Measurements from ENCODE around the gene PRPF19. TPM values are rescaled to one million over a fixed set of nuclear protein-coding genes. Genes with fewer than 3 reads are reported as not detected.
A peak's percentile ranks its signal among the peaks of the same experiment; 100 is the strongest.

The PRPF19 gene
- total and polyA plus RNA-seq, 9 of the 15 experiments (the other 6 are each of a cell fraction or from before 2014, with no cell fraction given) = 9.4 to 212 (median 73.2) TPM

DNA sequence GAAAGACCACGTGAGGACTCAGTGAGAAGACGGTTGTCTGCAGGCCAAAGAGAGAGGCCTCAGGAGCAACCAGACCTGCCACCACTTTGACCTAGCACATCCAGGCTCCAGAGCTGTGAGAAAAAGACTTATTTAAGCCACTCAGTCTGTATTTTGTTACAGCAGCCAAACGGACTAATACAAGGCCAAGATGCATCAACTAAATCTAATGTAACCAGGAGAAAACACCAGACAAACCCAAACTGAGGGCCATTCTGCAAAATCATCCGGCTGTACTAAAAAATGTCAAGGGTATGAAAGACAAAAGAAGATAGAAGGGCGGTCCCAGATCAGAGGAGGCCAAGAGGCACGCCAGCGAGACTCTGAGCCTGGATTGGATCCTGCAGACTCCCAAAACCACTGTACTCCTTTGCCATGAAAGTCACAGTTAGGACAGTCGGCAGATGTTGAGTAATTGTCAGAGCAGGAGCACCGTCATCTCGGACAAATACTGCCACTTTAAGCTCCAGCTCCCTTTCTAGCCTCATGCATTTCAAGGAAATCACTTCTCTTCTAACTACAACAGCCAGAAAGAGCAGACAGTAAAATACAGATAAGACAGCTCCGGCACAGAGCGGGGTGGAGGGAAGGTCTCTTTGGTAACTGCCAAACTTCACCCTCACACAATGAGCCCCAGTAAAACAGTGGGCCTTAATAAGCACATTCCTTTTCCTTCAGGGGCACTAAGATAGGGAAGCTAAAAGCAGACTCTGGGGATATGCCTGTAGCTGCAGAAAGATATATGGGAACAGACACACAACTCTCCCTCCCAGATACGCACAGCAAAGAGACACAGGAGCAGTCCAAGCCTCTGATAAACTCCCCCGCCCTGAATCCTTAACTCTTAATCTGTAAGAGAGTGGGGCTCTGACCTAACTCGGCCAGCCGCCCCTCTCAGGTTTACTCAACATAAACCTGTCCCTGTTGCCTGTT, 42.5 kb downstream of the PRPF19 start (continued):
- TF ChIP-seq, protein P1, sequence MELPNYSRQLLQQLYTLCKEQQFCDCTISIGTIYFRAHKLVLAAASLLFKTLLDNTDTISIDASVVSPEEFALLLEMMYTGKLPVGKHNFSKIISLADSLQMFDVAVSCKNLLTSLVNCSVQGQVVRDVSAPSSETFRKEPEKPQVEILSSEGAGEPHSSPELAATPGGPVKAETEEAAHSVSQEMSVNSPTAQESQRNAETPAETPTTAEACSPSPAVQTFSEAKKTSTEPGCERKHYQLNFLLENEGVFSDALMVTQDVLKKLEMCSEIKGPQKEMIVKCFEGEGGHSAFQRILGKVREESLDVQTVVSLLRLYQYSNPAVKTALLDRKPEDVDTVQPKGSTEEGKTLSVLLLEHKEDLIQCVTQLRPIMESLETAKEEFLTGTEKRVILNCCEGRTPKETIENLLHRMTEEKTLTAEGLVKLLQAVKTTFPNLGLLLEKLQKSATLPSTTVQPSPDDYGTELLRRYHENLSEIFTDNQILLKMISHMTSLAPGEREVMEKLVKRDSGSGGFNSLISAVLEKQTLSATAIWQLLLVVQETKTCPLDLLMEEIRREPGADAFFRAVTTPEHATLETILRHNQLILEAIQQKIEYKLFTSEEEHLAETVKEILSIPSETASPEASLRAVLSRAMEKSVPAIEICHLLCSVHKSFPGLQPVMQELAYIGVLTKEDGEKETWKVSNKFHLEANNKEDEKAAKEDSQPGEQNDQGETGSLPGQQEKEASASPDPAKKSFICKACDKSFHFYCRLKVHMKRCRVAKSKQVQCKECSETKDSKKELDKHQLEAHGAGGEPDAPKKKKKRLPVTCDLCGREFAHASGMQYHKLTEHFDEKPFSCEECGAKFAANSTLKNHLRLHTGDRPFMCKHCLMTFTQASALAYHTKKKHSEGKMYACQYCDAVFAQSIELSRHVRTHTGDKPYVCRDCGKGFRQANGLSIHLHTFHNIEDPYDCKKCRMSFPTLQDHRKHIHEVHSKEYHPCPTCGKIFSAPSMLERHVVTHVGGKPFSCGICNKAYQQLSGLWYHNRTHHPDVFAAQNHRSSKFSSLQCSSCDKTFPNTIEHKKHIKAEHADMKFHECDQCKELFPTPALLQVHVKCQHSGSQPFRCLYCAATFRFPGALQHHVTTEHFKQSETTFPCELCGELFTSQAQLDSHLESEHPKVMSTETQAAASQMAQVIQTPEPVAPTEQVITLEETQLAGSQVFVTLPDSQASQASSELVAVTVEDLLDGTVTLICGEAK (IDR thresholded peaks at IDR 0.05) = 0 out of 2 replicates have a peak, but pooled peaks have one; percentile 32
- TF ChIP-seq, protein P1 (CRISPR knock-in tag; IDR thresholded peaks at IDR 0.05) = no peak
- no peak for TF ChIP-seq ZFX (CRISPR knock-in tag; IDR thresholded peaks at IDR 0.05)
- TF ChIP-seq ZNF655 (CRISPR knock-in tag; IDR thresholded peaks at IDR 0.05) = no peak
- peak; percentile 51; the same call in 1 of the 2 replicates for TF ChIP-seq POLR2AphosphoS5 (IDR thresholded peaks at IDR 0.05; ENCODE audit: control insufficient read depth, insufficient read depth, low read depth, low read length)
- TF ChIP-seq CBFA2T3 (IDR thresholded peaks at IDR 0.05) = peak; percentile 92
- TF ChIP-seq BCOR (IDR thresholded peaks at IDR 0.05) = peak; percentile 73
- TF ChIP-seq XRCC4 (IDR thresholded peaks at IDR 0.05; ENCODE audit: extremely low read depth, insufficient read depth, insufficient read length) = no peak
- no peak for TF ChIP-seq RBM39 (optimal IDR thresholded peaks at IDR 0.05; ENCODE audit: low read depth, low read length)
- peak; percentile 49 for TF ChIP-seq STAT5A (IDR thresholded peaks at IDR 0.05; ENCODE audit: borderline replicate concordance, low read length)
- no peak for TF ChIP-seq ZNF507 (tag; conservative IDR thresholded peaks at IDR 0.05)
- TF ChIP-seq SRSF3 (IDR thresholded peaks at IDR 0.05; ENCODE audit: insufficient read depth, low read length) = no peak
- no peak for TF ChIP-seq CHD4 (IDR thresholded peaks at IDR 0.05; ENCODE audit: insufficient read depth, insufficient replicate concordance, low read depth, low read length, poor library complexity, severe bottlenecking)
- no peak for TF ChIP-seq E2F8 (IDR thresholded peaks at IDR 0.05; ENCODE audit: low read depth, partially characterized antibody)
